ENCODE data around the gene NUAK1. TPM values are rescaled to one million over a fixed set of nuclear protein-coding genes. Genes with fewer than 3 reads are reported as not detected.
A peak's percentile ranks its signal among the peaks of the same experiment; 100 is the strongest.

NUAK1 gene
- total RNA-seq, 2 donors from 2014 or later: 5.3 to 9.1 TPM

DNA sequence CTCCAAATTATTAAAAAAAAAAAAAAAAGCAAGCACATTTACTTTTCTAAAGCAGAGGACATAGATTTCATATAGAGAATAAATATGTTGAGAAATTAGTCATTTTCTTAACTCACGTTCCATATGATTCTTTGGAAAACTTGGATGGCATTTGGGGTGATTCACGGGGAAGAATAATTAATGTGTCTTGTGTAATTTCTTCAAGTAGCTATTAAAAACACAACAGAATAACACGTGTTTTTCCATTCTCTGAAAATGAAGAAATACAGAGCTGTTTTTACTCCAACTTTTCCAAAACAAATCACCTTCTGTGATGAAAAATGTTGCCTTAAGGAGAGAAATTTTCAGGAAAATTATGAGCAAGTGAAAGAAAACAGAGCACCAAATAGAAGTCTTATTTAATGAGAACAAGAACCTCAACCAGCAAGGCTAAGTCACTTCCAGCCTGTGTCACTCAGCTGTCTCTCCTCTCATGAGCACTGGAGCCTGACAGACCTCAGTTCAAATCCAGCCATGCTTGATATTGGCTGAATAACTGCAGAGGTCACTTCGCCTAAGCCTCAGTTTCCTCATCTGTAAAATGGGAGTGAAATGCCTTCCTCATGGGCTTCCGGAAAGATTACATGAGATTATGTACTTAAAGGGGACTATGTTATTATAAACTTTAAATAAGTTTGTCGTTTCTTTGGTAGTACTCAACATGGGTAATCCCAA lies 42.8 kb upstream of the NUAK1 start:
- H3K9me3 ChIP-seq: no peaks in the 10 kb centered on the region
- ATAC-seq: no peak

GRCh38 chr12:106179086-106179485 lies 40.3 kb upstream of the NUAK1 start:
- Histone ChIP-seq H3K27me3 (no peaks in the 10 kb centered on the region), H3K9me3 (no peaks in the 10 kb centered on the region), H3K4me1 (no peaks in the 10 kb centered on the region), H3K36me3 (replicated peaks in 1 of 2; ENCODE audit: insufficient read depth in 1 of 2, low read depth in 2 of 2) (no peaks in the 10 kb centered on the region), H3K4me3 (no peak overlapping the region), H3K27ac (peak overlapping the region in 2 of 4 donors; percentile 9 to 19)
- WGBS, 2 donors: 58 to 65% methylated on average over 3 of the region's 3 CpGs
- ATAC-seq: peak; percentile 42
- TF ChIP-seq, protein P1, sequence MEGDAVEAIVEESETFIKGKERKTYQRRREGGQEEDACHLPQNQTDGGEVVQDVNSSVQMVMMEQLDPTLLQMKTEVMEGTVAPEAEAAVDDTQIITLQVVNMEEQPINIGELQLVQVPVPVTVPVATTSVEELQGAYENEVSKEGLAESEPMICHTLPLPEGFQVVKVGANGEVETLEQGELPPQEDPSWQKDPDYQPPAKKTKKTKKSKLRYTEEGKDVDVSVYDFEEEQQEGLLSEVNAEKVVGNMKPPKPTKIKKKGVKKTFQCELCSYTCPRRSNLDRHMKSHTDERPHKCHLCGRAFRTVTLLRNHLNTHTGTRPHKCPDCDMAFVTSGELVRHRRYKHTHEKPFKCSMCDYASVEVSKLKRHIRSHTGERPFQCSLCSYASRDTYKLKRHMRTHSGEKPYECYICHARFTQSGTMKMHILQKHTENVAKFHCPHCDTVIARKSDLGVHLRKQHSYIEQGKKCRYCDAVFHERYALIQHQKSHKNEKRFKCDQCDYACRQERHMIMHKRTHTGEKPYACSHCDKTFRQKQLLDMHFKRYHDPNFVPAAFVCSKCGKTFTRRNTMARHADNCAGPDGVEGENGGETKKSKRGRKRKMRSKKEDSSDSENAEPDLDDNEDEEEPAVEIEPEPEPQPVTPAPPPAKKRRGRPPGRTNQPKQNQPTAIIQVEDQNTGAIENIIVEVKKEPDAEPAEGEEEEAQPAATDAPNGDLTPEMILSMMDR (IDR thresholded peaks at IDR 0.05): no peak
- no peak for TF ChIP-seq POLR2A (IDR thresholded peaks at IDR 0.05)
- DNase-seq: peak in 3 of 4 donors; percentile 15 to 38 (median 18)
- intact Hi-C loops (cut with DNase I): no loop called here

More for the DNA sequence above, 42.8 kb upstream of the NUAK1 start:
- DNase-seq: no peak
- Histone ChIP-seq H3K27me3 (no peaks in the 10 kb centered on the region), H3K36me3 (replicated peaks in 1 of 2; ENCODE audit: insufficient read depth in 1 of 2, low read depth in 2 of 2) (no peaks in the 10 kb centered on the region), H3K27ac (no peak overlapping the region), H3K4me1 (no peaks in the 10 kb centered on the region), H3K4me3 (no peak overlapping the region)
- TF ChIP-seq, protein P1 (IDR thresholded peaks at IDR 0.05): no peak
- no peak for TF ChIP-seq POLR2A (IDR thresholded peaks at IDR 0.05)
- intact Hi-C loops (cut with DNase I): no loop called here
- 82 to 86% methylated on average over 6 of the region's 6 CpGs for whole genome bisulfite sequencing, 2 donors

DNA sequence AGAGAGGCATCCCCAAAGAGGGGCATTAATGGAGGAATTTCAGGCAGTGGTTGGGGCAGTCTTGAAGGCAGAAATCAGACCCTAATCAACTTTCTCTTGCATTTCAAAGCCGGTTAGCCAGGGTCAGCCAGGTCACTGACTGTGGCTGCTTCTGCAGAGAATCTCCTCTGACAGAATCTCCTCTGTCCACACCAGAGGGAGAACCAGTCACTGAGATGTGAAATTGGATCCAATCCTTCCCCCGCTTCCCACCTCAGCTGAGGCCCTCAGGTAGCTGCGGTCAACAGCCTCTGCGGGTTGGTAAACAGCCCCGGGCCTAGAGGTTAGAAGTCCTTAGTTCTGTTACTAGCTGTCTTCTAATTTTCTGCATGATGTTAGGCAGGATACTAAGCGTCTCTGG lies 39.8 kb upstream of the NUAK1 start:
- no peaks in the 10 kb centered on the region for H3K4me1 ChIP-seq
- H3K9me3 ChIP-seq: no peaks in the 10 kb centered on the region
- DNase-seq: no peak
- H3K36me3 ChIP-seq (replicated peaks in 1 of 2; ENCODE audit: insufficient read depth in 1 of 2, low read depth in 2 of 2): no peaks in the 10 kb centered on the region
- no peak overlapping the region for H3K4me3 ChIP-seq
- no peaks in the 10 kb centered on the region for H3K27me3 ChIP-seq
- intact Hi-C loops (cut with DNase I): no loop called here
- WGBS, 2 donors: 87 to 88% methylated on average over 6 of the region's 6 CpGs
- TF ChIP-seq, protein P1 (IDR thresholded peaks at IDR 0.05): no peak
- TF ChIP-seq POLR2A (IDR thresholded peaks at IDR 0.05): no peak
- H3K27ac ChIP-seq: peak overlapping the region in 2 of 4 donors; percentile 9 to 19
- no peak for ATAC-seq

- H3K27ac ChIP-seq: no peak overlapping the region
- intact Hi-C loops (cut with DNase I): no loop called here
- no peaks in the 10 kb centered on the region for H3K4me1 ChIP-seq
- no peaks in the 10 kb centered on the region for H3K27me3 ChIP-seq
- no peaks in the 10 kb centered on the region for H3K36me3 ChIP-seq (replicated peaks in 1 of 2; ENCODE audit: insufficient read depth in 1 of 2, low read depth in 2 of 2)
- DNase-seq (no peak), ATAC-seq (no peak)
- WGBS, 2 donors: 75 to 83% methylated on average over 3 of the region's 3 CpGs
- TF ChIP-seq, protein P1 (IDR thresholded peaks at IDR 0.05): no peak
- no peak for TF ChIP-seq POLR2A (IDR thresholded peaks at IDR 0.05)
- no peak overlapping the region for H3K4me3 ChIP-seq
- no peaks in the 10 kb centered on the region for H3K9me3 ChIP-seq
Observed at GRCh38 chr12:106176560-106176959, 37.8 kb upstream of the NUAK1 start.

DNA sequence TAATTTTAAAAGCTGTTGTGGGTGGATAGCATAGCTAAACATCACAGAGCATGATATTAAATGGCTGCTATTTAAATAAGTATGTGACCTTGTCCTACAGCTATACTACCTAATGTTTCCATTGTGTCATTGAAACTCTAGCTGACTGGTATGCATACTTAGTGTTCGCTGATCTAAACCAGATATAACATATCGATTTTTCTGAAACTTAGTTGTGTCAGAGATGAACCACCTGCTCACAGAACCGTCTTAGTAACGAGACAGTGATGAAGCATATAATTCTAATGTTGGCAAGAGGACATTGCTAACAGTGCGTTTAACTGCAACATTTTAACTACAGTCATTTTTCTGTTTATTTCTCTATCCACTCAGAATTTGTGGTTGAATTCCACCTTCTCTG lies 36.1 kb upstream of the NUAK1 start:
- TF ChIP-seq, protein P1 (IDR thresholded peaks at IDR 0.05): no peak
- TF ChIP-seq POLR2A (IDR thresholded peaks at IDR 0.05): no peak
- intact Hi-C loops (cut with DNase I): no loop called here
- H3K9me3 ChIP-seq: no peaks in the 10 kb centered on the region
- DNase-seq: no peak
- no peaks in the 10 kb centered on the region for H3K36me3 ChIP-seq (replicated peaks in 1 of 2; ENCODE audit: insufficient read depth in 1 of 2, low read depth in 2 of 2)
- no peak overlapping the region for H3K4me3 ChIP-seq
- no peak for ATAC-seq
- WGBS, 2 donors: 53 to 74% methylated on average over 5 of the region's 5 CpGs
- H3K27me3 ChIP-seq: no peaks in the 10 kb centered on the region
- H3K4me1 ChIP-seq: no peaks in the 10 kb centered on the region
- H3K27ac ChIP-seq: no peak overlapping the region
